Heart left ventricle (tissue), 13 donors: ENCODE measurements around the gene PLPPR2.

Experiments
- POLR2A ChIP-seq, 2 donors: fragments of 450-650 bp; IDR thresholded peaks; one replicate each; pipeline ENCODE4 v1.6.1; 2017; ENCODE audit warnings: antibody characterized with exemption in 2 of 2, mild to moderate bottlenecking in 2 of 2, moderate library complexity in 2 of 2
- TF ChIP-seq, protein P1 (sequence below), 12 donors: fragments of 200-600 bp; sonication (generic) in 4 of 12; IDR thresholded peaks; one replicate each; pipeline versions ENCODE4 v1.5.0 to v1.8.0; 2018 to 2022; ENCODE audit warnings: antibody characterized with exemption in 12 of 12, mild to moderate bottlenecking in 5 of 12
- donor health status: ischemic (EF 13 %, LVEDD 7.1; RV severe dilation, severe dysfunction).
- donor health status: DM: no; HTN: yes; CAD: no.
- donor health status: DM: no; HTN: no; CAD: no.
- donor health status: ischemic (EF 25% LVEDD 6.9; RV normal size, moderate dysfunction).
- donor health status: ischemic (EF 25% LVEDD 5.7; RV mildly dilated, moderate dysfunction).
- donor health status: ischemic (EF 35%, LVEDD 5.7; RV mildly dilated, moderate dysfunction).
- donor health status: nonischemic (EF 11% LVEDD 7.7; RV severe dilation, severe dysfunction).
- donor health status: DM: yes; HTN: yes; CAD: no.
- donor health status: PGD.
- donor health status: ischemic (EF 29% LVEDD 5.4; RV normal size, mild dysfunction).
- donor health status: nonischemic (EF 23%, LVEDD 6.1; RV moderate dilation, normal function).

GRCh38 chr19:11337080-11337479 lies 18.2 kb upstream of the PLPPR2 start:
- TF ChIP-seq, protein P1, sequence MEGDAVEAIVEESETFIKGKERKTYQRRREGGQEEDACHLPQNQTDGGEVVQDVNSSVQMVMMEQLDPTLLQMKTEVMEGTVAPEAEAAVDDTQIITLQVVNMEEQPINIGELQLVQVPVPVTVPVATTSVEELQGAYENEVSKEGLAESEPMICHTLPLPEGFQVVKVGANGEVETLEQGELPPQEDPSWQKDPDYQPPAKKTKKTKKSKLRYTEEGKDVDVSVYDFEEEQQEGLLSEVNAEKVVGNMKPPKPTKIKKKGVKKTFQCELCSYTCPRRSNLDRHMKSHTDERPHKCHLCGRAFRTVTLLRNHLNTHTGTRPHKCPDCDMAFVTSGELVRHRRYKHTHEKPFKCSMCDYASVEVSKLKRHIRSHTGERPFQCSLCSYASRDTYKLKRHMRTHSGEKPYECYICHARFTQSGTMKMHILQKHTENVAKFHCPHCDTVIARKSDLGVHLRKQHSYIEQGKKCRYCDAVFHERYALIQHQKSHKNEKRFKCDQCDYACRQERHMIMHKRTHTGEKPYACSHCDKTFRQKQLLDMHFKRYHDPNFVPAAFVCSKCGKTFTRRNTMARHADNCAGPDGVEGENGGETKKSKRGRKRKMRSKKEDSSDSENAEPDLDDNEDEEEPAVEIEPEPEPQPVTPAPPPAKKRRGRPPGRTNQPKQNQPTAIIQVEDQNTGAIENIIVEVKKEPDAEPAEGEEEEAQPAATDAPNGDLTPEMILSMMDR (IDR thresholded peaks at IDR 0.05): no peak
- TF ChIP-seq POLR2A (IDR thresholded peaks at IDR 0.05): no peak
